Measurements from ENCODE around the gene SPEG.

DNA sequence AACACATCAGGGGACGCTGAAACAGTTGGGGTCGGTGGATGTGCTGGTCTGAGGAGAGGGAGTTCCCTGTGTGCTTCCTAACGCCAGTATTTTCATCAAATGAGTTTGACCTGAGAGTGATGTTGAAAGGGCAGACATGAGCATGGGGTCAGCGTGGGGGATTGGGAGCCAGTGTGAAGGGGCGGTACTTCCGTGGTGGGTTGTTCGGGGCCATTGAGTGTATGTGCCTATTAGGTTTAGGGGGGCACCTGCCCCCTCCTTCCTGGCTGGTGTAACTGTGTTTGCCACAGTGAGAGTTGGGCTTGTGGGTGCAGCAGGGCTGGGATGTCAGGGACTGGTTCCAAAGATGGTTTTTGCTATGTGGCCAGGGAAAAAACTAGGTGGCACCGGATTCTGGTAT is 24.4 kb downstream of the SPEG start:
- TF ChIP-seq, protein P1, sequence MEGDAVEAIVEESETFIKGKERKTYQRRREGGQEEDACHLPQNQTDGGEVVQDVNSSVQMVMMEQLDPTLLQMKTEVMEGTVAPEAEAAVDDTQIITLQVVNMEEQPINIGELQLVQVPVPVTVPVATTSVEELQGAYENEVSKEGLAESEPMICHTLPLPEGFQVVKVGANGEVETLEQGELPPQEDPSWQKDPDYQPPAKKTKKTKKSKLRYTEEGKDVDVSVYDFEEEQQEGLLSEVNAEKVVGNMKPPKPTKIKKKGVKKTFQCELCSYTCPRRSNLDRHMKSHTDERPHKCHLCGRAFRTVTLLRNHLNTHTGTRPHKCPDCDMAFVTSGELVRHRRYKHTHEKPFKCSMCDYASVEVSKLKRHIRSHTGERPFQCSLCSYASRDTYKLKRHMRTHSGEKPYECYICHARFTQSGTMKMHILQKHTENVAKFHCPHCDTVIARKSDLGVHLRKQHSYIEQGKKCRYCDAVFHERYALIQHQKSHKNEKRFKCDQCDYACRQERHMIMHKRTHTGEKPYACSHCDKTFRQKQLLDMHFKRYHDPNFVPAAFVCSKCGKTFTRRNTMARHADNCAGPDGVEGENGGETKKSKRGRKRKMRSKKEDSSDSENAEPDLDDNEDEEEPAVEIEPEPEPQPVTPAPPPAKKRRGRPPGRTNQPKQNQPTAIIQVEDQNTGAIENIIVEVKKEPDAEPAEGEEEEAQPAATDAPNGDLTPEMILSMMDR (IDR thresholded peaks at IDR 0.05), result no peak
- TF ChIP-seq POLR2A (IDR thresholded peaks at IDR 0.05), result no peak

All from Peyer's patch (tissue), 4 donors.